HG03095 (cell line): ENCODE measurements around the gene ASCL4.

ENCODE experiments used
- ATAC-seq: cut with Tn5 transposase; IDR thresholded peaks from one replicate; pipeline ENCODE4 v1.9.1; 2021; ENCODE audit warnings: moderate library complexity; ENCODE audit not compliant: unreplicated experiment

Gene ASCL4

GRCh38 chr12:107778383-107779025 lies 4.0 kb downstream of the ASCL4 start:
- ATAC-seq: no peak

DNA sequence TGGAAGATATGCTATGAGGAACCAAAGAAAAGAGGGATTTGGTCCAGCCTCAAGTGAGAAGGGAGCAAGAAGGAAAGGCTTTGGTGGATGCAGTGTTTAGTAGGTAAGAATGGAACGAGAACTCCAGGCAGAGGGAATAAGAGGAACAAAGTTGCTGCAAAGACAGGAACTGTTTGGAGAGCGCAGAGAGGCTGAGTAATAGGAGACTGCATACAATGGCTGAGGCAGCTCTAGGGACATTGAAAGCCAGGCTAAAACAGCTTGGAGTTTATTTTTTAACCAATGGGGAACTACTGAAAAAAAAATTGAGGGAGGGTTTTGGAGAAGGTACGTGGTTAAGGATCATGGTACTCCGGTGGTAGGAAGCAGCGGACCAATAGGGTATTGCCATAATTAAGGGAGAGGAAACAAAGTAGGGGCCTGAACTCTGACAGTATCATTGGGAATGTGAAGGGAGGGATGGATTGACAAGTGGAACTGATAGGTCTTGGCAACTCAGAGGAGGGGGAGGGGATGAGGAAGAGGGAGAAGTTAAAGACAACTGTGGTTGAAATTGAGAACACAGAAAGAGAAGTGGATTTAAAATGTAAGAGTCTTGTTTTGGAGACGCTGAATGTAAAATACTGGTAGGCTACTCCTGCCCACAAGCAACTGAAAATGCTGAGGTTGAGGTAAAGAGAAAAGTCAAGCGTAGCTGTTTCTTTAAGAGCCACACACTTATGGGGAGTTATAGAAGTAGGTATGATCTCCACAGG lies 4.8 kb downstream of the ASCL4 start:
- peak; percentile 64 for ATAC-seq

- no peak for ATAC-seq
Observed at GRCh38 chr12:107780298-107780697, 5.8 kb downstream of the ASCL4 start.

DNA sequence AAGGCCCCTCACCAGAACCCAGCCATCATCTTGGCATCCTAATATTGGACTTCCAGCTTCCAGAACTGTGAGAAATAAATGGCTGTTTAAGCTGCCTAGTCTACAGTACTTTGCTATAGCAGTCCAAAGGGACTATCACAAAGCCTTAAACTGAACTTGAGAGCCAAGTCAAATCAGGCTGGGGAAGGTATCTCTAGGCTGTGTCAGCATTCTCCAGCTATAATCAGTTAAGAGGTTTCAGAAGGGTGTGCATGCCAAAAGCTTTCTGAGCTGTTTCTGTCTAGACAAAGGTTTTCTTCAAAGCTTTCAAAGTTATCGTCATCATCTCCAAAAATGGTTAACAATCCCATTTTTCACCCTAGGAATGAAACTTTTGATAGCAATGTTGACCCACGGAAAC lies 7.6 kb downstream of the ASCL4 start:
- no peak for ATAC-seq

- ATAC-seq: peak; percentile 56
Observed at GRCh38 chr12:107783406-107784376, 9.2 kb downstream of the ASCL4 start.

DNA sequence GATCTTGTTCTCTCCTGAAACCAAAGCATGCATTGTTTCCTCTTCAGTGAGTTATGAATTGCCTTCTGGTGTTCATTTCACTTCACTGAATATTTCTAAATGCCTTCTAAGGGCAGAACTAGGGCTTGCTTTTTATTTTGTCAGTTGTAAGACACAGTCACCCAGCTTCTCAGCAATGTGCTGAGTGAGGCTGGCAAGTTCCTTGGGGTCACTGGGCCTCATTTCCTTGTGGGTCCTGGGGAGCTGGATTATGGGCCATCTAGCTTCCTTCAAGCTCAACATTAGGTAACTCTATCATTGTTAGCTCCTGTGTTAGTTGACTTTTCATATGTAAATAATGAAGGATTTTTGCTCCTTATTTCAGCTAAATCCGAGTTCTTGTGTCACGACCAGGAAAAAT lies 13.8 kb downstream of the ASCL4 start:
- no peak for ATAC-seq

GRCh38 chr12:107788690-107789458 lies 14.4 kb downstream of the ASCL4 start:
- ATAC-seq: no peak

GRCh38 chr12:107791465-107792089 lies 17.1 kb downstream of the ASCL4 start:
- ATAC-seq: no peak

GRCh38 chr12:107794451-107794850 lies 19.9 kb downstream of the ASCL4 start:
- no peak for ATAC-seq

- ATAC-seq: no peak
Observed at GRCh38 chr12:107798580-107798979, 24.1 kb downstream of the ASCL4 start.

- no peak for ATAC-seq
Observed at GRCh38 chr12:107801150-107801549, 26.6 kb downstream of the ASCL4 start.

DNA sequence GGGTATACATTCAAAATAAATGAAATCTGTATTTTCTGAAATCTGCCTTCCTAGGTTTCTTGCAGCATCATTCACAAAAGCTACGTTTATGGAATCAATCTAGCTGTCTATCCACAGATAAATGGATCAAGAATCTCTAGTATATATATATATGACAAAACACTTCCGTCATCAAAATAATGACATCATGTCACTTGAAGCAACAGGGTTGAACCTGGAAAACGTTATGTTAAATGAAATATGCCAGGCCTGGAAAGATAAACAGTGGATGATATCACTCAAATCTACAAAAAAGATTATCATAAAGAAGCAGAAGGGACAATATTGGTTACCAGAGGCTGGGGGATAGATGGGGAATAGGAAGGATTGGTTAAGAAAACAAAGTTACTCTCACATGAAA lies 28.6 kb downstream of the ASCL4 start:
- ATAC-seq: no peak

DNA sequence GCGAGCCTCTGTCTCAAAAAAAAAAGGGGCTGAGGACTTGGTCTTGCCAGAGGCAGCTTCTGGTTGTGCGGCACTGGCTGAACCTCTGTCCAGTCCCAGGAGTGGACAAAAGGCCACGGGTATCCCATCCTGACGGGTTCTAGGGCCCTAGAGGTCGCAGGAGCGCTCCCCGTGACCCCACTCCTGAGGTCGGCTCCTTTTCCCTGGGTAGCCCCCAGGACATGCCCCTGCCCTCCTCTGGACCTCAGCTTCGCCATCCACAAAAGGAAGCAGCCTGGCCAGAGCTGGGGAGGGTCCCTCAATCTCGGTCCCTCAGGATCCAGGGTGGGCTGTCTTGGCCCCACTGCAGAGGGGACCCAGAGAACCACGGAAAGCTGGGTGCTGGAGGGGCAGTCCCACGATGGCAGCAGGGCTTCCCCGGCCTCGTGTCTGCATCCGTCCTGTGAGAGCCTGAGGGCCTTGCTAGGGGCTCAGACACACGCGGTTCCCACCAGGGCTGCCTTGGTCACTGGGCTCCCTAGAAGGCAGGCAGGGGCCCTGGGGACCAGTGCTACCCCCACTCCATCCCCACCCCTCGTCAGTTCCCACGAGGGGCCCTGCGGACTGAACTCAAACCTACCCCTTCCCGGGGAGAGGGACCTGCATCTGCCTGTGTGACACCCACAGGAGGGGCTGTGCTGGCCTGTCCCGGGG lies 31.1 kb downstream of the ASCL4 start:
- ATAC-seq: no peak

DNA sequence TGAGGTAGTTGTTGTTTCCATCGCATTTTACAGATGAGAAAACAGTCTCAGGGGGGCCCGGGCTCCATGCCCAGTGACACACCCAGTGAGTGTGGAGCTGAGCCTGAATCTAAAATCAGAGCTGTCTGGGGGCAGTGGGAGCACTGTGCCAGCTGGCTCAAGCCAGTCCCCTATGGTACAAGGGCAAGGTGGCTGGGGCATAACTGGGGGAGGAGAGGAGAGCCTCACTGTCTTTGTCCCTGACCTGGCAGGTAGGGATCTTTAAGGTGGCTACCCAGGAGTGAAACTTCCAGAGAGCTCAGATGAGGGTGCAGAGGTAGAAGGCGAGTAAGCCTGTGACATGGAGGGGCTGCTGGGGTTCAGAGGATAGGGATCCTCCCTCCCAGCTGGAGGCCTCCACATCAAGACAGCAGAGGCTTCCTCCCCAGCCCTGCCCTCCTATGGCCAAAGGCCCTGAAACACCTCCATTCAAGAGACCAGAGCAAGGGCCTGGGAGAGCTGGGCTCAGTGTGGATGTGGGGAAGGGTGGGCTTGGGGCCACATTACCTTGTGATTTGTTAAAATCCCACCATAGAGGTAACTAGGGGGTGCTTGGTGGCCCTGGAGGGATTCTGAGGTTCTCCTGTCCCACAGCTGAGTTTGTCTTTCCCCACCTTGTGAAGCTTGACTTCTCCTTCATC lies 33.1 kb downstream of the ASCL4 start:
- ATAC-seq: no peak

GRCh38 chr12:107817250-107817649 lies 42.7 kb downstream of the ASCL4 start:
- no peak for ATAC-seq

DNA sequence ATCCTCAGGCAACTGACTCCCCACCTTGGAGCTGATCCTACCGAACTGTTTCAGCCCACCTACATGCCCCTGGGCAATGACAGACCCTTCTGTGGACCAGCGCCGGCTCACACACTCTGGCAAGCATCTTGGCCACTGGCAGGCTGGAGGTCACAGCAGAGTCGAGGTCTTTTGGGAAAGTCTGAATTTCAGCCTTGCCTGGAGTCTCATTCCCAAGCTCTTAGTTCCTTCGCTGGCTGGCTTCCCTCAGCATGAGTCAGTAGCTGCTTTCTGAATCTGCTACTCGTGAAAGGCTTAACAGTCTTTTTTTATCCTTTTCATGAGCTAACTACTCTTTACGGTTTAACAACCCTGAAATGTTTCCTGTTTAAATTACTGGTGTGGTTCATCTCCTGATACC lies 44.5 kb downstream of the ASCL4 start:
- no peak for ATAC-seq

GRCh38 chr12:107822356-107822755 lies 47.9 kb downstream of the ASCL4 start:
- ATAC-seq: no peak
